HEK293T (cell line): ENCODE results near the gene LIPK.

Source experiments
- CTBP1 ChIP-seq: fragments of 450-650 bp; IDR thresholded peaks from 2 replicates; pipeline ENCODE4 v1.6.1; 2016; ENCODE audit warnings: borderline replicate concordance
- FOXK2 ChIP-seq: fragments of 450-650 bp; IDR thresholded peaks from 2 replicates; pipeline ENCODE4 v1.6.1; 2016; ENCODE audit warnings: mild to moderate bottlenecking
- FOXM1 ChIP-seq: fragments of 450-650 bp; IDR thresholded peaks from 2 replicates; pipeline ENCODE4 v1.6.1; 2017; ENCODE audit warnings: mild to moderate bottlenecking, borderline replicate concordance
- LEF1 ChIP-seq: fragments of 450-650 bp; IDR thresholded peaks from 2 replicates; pipeline ENCODE4 v1.6.1; 2017; ENCODE audit warnings: mild to moderate bottlenecking, borderline replicate concordance
- SP1 ChIP-seq: fragments of 450-650 bp; IDR thresholded peaks from 2 replicates; pipeline ENCODE4 v1.6.1; 2017
- ZNF384 ChIP-seq: fragments of 450-650 bp; IDR thresholded peaks from 2 replicates; pipeline ENCODE4 v1.6.1; 2016

DNA sequence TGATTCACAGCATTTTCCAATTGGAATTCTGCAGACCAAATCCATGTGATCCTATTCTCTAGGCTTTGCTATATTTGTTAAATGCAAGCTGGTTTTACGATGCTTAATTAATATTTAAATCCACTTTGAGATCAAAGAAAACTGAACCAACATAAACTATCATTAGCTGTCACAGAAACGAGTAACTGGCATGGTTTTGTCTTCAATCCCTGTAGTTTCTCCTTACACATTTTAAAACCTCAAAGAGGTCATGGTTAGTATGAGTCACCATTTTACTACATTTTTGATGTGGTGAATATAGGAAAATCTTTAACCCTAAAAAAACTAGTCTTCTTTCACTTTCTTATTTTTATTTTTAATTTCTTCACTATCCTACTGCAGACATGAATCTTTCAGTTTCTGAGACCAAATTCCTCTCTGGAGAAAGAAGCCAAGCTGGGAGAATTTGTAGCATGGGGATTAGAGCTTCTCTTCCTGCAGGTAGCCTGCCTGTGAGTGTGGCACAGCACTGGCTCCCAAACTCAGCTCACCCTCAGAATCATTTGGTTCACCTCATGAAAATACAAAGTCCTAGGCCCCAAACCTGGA is 87.8 kb downstream of the LIPK start:
- TF ChIP-seq ZNF384 (no peak), FOXK2 (no peak), CTBP1 (no peak), SP1 (no peak), FOXM1 (no peak), LEF1 (no peak)
